SK-N-SH (cell line): ENCODE data around the gene TIMM22.

Source experiments
- EZH2phosphoT487 ChIP-seq: fragments of 200-600 bp; sonication (generic); IDR thresholded peaks from 2 replicates; pipeline ENCODE4 v1.6.1; 2017; ENCODE audit warnings: low read depth, mixed run types, mild to moderate bottlenecking, antibody characterized with exemption, moderate library complexity, borderline replicate concordance
- TF ChIP-seq, protein P1 (sequence below): fragments of 200-600 bp; sonication (generic); IDR thresholded peaks from 2 replicates; pipeline ENCODE4 v1.6.1; 2017; ENCODE audit warnings: antibody characterized with exemption, mild to moderate bottlenecking, moderate library complexity

DNA sequence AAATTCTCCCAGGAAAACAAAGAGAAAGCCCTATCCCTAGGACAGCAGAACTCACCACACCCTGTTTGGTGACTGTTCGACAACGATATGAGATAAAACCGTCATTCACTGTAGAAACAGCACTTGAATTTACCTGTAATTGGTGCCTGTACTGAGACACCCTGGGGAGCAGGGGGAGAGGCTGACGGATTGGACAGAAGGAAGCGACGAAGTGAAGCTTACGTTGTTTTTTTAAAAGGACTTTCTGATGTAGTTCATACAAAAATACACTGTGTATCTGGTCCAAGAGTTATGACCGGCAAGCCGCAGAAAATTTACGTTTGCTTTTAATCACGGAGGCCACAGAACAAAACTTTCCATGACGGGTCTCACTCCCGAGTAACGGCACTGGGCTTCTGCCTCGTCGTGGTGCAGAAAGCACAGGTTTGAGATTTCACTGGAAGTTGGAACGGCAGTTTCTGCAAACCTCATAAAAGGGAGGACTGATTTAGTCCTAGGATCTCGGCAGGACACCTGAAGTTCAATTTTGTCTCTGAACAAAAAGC is 27.0 kb upstream of the TIMM22 start:
- TF ChIP-seq, protein P1, sequence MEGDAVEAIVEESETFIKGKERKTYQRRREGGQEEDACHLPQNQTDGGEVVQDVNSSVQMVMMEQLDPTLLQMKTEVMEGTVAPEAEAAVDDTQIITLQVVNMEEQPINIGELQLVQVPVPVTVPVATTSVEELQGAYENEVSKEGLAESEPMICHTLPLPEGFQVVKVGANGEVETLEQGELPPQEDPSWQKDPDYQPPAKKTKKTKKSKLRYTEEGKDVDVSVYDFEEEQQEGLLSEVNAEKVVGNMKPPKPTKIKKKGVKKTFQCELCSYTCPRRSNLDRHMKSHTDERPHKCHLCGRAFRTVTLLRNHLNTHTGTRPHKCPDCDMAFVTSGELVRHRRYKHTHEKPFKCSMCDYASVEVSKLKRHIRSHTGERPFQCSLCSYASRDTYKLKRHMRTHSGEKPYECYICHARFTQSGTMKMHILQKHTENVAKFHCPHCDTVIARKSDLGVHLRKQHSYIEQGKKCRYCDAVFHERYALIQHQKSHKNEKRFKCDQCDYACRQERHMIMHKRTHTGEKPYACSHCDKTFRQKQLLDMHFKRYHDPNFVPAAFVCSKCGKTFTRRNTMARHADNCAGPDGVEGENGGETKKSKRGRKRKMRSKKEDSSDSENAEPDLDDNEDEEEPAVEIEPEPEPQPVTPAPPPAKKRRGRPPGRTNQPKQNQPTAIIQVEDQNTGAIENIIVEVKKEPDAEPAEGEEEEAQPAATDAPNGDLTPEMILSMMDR, result no peak
- no peak for TF ChIP-seq EZH2phosphoT487
